ENCODE data around the gene TMEM88.
"Not testable (repeated sequence)": the region's sequence is repeated elsewhere in the genome, so short reads cannot be mapped to it uniquely, and the experiment has no call there.

Gene TMEM88, protein sequence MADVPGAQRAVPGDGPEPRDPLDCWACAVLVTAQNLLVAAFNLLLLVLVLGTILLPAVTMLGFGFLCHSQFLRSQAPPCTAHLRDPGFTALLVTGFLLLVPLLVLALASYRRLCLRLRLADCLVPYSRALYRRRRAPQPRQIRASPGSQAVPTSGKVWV

DNA sequence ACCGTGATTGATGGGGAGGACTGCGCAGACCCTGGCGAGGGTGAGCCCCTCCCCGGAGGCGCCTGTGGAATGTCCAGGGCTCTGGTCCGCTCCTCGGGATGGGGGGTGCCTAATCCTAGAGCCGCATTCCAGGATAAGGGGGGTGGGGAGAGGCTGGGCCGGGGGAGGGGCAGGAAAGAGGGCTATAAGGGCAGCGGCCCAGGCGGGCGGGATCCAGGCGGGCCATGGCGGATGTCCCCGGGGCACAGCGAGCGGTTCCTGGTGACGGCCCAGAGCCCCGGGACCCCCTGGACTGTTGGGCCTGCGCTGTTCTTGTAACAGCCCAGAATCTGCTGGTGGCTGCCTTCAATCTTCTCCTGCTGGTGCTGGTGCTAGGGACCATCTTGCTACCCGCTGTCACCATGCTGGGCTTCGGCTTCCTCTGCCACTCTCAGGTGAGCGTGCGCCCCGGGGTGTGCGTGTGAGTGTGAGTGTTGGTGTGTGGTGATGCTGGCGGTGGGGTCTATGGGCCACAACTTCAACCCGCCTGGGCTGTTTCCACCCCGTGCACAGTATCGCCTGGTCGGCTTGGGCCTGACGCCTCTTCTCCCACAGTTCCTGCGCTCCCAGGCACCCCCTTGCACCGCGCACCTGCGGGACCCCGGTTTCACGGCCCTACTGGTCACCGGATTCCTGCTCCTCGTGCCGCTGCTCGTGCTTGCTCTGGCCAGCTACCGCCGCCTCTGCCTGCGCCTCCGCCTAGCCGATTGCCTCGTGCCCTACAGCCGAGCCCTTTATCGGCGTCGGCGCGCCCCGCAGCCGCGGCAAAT lies at the start of gene TMEM88:
TSS of gene TMEM88 (plus strand) at position 216 of the 809 bp plus-strand sequence. CDS start at position 225, 9 bp downstream.
- no peak for DNase-seq

DNA sequence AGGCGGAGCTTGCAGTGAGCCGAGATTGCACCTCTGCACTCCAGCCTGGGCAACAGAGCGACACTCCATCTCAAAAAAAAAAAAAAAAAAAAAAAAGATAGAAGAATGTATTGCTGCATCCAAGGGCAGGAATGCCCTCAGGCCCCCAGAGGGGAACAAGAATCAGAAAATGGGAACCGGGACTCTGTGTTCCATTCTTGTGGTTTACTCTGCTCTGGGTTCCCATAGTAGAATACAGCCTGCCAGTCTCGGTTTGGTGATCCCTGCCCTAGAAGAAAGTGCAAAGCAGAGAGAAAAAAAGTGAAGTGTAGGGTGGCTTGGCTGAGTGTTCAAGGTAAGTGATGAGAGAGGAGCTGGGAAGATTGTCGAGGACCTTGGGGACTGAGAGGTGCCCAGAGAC lies 48.3 kb upstream of the TMEM88 start:
- DNase-seq = no peak

DNA sequence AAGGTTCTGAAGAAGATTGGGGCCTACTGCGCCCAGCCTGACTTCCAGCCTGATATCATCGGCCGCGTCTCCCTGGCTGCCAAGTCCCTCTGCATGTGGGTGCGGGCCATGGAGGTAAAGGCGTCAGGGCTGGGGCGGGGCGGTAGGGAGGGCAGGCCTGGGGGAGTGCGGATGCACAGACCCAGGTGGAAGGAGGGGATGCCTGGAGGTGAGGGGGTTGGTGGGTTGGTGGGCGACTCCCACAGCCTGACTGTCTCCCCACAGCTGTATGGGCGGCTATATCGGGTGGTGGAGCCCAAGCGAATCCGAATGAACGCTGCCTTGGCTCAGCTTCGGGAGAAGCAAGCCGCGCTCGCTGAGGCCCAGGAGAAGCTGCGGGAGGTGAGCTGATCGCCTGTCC lies 47.7 kb upstream of the TMEM88 start:
- no peak for DNase-seq

DNA sequence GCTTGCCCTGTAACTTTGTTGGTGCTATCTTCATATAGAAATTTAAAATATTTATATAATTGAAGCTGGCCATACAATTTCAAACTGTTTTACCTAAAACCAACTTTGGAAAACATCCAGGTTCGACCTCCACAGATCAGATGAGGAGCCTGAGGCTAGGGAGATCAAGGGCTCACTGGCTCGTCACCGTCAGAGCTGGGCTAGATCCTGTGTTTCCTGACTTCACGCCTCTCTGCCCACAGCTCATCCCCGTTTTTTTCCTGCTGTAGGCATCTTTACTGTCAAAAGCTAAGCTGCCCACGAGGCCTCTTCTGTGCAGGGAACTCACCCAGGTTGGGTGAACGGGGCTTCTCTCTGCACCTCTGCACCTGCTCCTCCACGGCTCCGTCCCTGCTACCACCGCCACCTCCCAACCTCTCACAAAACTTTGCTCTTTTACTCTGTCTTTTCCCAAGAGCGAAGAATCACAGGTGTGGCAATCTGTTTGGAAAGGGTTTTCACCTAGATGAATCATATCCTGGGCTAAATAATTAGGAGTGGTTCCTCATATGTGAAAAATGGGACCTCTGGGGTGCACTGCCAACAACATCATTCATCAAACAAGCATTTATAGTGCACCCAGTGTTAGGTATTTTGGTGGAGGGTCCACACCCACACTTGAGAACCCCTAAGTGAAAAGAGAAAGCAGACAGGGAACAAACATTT lies 45.6 kb upstream of the TMEM88 start:
- DNase-seq = no peak

DNA sequence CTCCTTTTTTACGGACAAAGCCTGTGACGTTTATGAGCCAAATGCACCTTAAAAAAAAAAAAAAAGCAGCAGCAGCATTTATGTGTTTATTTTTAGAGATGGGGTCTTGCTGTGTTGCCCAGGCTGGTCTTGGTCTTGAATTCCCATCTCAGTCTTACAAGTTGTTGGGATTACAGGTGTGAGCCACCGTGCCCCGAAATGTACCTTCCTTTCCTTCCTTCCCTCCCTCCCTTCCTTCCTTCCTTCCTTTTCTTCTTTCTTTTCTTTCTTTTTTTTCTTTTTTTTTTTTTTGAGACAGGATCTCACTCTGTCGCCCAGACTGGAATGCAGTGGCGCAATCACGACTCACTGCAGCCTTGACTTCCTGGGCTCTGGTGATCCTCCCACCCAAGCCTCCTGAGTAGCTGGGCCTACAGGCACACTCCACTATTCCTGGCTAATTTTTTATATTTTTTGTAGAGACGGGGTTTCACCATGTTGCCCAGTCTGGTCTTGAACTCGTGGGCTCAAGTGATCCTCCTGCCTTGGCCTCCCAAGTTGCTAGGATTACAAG lies 45.0 kb upstream of the TMEM88 start:
- not testable (repeated sequence) for DNase-seq

DNA sequence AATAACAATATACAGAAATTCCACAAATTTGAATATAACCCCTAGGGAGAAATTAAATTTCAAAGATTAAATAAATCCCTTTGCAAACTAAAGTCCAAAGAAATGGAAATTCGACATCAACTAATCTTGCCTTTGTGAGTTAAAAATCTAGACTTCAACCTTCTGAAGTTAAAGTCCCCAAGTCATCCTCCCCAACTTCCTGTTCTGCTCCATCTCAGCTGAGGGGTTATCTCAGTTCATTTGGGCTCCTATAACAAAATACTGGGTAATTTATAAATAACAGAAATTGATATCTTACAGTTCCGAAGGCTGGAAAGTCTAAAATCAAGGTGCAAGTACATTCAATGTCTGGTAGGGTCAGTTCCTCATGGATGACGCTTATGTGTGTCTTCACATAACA lies 43.6 kb upstream of the TMEM88 start:
- DNase-seq = no peak

DNA sequence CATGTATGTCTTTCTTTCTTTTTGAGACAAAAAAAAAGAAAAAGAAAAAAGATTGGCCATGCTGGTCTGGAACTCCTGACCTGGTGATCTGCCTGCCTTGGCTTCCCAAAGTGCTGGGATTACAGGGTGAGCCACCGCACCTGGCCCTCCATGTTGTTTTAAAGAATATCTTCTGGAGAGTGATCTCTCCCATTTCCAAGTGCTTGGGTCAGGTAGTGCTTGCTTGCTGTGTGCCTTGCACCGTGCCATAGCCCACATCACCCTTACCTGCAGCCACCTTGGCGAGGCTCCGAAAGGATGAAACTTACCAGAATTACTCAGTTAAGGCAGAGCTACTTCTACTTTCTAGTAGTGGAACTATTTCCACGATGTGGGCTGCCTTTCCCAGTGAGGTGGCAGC lies 39.9 kb upstream of the TMEM88 start:
- DNase-seq = no peak

DNA sequence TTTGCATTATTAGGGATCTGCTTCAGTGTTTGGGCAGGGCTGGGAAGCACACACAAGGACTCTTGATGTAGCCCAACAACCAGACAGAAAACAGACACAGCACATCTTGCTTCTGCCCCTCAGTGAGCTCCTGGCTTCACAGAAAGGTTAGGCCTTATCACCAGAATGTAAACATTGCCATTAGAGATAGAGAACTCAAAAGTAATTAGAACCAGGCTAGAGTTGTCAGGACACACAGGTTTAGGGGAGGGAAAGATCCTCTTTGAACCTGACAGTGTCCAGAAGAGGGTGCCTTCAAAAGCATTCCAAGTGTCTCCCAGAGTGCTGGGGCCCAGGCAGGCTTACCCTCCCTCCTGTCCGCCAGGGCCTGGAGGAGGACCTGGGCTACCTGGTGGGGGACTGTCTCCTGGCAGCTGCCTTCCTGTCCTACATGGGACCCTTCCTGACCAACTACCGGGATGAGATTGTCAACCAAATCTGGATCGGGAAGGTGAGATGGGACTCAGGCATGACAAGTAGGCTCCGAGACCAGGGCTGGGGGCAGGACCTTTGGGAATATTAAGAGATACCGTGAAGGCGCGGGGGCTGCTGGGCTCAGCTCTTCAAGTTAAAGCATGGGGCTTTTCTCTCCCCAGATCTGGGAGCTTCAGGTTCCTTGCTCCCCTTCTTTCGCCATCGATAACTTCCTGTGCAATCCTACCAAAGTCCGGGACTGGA lies 37.8 kb upstream of the TMEM88 start:
- DNase-seq = no peak

DNA sequence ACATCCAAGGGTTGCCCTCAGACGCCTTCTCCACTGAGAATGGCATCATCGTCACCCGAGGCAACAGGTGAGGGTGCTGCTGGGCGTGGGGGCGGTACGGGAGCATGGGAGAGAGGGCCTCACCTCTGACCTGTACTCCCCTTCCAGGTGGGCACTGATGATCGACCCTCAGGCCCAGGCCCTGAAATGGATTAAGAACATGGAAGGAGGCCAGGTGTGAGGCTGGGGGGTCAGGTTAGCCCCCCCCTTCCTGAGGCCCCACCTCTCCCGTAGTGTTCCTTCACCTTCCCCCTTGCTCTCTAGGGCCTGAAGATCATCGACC lies 37.3 kb upstream of the TMEM88 start:
- no peak for DNase-seq

DNA sequence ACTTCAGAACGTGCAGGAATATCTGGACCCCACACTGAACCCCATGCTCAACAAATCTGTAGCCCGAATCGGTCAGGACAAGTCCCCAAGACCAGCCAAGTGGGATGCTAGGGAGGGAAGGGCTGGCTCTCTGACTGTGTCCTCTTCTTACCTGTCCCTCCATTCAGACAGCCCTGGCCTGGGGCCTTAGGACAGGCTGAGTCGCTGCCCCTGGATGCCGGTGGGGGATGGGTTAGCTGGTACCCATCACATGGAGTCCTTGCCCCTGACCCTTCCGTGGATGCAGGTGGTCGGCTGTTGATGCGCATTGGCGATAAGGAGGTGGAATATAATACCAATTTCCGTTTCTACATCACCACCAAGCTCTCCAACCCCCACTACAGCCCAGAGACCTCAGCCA lies 36.8 kb upstream of the TMEM88 start:
- no peak for DNase-seq

DNA sequence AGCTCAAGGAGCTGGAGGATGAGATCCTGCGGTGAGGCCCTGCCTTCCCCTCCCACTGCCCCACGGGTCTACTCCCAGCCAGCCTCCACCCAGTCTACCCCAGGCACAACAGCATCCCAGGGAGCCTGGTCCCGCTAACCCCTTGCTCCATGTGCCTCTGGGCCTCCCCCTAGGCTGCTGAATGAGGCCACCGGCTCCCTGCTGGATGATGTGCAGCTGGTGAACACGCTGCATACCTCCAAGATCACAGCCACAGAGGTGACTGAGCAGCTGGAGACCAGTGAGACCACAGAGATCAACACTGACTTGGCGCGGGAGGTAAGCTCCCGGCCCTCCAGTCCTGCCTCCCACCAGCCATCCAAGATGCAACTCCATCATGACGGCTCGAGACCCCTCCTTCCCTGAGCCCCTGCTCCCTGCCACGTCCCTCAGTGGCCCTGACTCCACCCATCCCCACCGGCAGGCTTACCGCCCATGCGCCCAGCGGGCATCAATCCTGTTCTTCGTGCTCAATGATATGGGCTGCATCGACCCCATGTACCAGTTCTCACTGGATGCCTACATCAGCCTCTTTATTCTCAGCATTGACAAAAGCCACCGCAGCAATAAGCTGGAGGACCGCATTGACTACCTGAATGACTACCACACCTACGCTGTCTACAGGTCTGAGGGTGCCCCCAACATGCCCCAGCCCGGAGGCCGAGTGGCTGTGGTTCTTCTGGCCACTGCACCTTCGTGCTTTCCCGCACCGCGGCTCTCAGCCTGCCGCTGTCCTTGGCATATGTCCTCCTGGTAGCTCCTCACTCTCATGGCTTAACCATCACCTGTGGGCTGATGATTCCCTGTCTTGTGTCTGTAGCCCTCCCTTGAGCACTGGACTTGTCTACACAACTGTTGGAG lies 35.9 kb upstream of the TMEM88 start:
- no peak for DNase-seq

DNA sequence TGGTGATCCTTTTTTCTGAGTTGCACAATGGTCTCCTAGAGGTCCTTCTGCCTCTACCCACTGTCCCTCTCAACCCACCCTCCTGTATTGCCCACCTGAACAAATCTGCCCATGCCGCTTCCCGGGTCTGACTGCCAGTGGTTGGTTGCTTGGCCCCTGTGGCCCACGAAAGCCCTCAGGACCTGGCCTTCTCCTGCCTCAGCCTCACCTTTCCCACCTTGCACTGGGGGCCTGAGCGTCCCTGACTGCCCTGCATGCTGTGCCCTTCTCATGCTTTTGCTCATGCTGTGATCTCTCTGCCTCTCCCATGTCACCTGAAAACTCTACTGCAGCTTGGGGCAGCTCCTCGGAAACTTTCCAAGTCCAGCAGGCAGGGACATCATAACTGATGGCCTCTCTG lies 34.6 kb upstream of the TMEM88 start:
- DNase-seq = no peak

DNA sequence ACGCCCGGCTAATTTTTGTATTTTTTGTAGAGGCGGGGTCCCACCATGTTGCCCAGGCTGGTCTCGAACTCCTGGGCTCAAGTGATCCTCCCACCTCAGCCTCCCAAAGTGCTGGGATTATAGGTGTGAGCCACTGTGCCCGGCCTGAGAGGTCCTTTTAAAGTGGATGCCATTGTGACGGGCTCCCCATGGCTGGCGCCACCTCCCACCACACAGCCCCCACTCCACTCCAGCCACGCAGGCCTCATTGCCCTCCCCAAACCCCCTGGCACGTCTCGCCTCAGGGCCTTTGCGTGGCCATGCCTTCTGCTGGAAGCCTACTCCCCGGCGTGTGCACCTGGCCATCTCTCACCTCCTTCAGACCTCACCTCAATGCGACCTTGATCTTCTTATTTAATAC lies 32.7 kb upstream of the TMEM88 start:
- no peak for DNase-seq

DNA sequence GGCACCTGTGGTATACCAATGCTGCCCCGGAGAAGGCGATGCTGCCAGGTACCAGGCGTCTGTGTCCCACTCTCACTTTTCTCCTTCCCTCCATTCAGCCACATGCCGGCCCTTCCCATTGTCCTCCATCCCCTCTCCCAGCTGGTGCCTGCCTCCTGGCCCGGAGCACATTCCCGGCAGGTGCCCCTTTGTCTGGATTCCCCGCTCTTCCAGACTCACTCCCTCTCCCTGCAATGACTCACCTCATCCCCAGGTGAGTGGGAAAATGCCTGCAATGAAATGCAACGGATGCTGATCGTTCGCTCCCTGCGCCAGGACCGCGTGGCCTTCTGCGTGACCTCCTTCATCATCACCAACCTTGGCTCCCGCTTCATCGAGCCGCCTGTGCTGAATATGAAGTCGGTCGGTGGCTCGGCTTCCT lies 31.3 kb upstream of the TMEM88 start:
- no peak for DNase-seq

DNA sequence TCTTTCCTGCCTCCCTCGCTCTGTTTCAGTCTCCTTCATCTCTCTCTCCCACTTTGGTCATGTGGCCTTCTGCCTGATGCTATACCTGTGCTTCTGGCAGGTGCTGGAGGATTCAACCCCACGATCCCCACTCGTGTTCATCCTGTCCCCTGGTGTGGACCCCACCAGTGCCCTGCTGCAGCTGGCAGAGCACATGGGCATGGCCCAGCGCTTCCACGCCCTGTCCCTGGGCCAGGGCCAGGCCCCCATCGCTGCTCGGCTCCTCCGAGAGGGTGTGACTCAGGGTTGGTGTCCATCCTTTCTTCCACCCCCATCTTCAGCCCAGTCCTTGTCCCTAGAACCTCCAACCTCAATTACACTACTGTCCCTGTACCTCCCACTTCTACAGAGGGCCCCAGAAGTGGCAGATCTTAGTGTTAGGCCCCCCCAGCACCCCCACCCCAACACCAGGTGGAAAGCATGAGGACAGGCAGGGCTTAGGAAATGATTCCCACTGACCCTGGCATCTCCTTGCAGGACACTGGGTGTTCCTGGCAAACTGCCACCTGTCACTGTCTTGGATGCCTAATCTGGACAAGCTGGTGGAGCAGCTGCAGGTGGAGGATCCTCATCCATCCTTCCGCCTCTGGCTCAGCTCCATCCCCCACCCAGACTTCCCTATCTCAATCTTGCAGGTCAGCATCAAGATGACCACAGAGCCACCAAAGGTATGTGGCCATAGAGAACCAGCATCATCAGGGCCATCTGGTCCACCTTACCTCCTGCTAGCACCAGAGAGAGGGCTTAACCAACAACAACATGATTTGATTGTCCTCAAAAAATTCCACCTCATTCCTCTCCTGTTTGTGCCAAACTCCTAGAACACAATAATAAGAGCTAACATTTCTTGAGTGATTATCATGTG lies 30.6 kb upstream of the TMEM88 start:
- DNase-seq = no peak

DNA sequence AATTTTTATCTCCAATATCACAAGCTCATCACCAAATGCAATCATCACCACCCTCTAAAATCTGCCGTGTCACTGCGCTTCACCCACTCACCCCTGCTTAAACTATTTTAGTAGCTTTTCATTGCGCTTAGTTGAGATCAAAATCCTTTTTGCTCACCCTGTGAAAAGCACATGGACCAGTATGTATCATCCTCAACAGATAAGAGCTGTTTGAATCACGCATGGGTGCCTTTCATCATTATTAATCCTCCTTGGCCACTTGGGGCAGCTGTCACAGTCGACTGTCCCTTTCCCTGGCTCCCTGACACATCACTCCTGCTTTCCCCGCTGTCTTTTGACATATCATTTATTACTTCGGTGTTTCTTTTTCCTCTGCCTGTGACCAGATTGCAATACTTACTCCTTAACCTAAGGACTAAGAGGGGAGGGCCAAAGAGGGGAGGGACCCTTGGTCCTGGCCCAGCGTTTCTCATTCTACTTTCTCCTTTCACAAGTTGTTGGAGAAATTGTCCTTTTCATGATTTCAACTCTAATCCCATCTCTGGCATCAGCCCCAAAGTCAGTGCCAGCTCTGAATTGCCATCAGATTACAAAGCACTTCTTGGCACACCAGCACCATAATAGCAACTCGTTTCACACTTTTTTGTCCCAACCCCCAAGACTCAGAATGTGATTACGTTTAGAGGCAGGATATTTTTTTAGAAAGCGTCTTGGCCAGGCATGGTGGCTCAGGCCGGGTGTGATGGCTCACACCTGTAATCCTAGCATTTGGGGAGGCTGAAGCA lies 29.5 kb upstream of the TMEM88 start:
- no peak for DNase-seq

DNA sequence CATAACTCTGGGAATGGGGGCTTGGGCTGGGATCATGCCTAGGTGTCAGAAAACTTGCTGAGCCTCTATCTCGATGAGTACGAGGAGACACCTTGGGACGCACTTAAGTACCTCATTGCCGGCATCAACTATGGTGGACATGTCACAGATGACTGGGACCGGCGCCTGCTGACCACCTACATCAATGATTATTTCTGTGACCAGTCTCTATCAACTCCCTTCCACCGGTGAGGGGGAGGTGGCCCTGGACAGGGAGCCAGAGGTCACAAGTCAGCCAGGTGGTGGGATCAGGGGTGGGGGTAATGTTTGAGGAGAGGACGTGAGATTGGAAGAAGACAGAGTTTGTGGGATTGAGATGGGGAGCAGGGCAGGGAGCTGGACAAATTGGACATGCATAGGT lies 24.2 kb upstream of the TMEM88 start:
- no peak for DNase-seq

DNA sequence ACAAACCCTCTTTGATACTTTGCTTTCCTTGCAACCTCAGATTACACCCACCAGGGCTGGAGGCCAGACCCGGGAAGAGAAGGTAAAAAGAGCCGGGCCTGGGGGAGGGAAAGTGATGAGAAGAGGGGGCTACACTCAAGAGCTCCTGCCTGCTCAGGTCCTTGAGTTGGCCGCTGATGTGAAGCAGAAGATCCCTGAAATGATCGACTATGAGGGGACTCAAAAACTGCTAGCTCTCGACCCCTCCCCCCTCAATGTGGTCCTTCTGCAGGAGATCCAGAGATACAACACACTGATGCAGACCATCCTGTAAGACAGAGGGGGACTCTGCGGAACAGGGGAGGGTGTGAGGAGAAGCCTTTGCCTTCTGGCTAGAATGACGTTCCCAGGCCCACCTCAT lies 23.6 kb upstream of the TMEM88 start:
- DNase-seq = no peak

DNA sequence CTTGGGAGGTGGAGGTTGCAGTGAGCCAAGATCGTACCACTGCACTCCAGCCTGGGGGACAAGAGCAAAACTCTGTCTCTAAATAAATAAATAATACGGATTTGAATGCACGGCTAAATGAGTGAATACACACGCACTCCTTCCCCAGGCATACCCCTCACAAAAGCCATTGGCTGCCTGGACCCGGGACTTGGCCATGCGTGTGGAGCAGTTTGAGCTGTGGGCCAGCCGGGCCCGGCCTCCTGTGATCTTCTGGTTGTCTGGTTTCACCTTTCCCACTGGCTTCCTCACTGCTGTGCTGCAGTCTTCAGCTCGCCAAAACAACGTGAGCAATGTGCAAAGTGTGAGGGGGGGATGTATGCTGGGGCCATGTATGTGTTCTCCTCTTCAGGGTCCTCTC lies 22.4 kb upstream of the TMEM88 start:
- no peak for DNase-seq

Measured in RPMI8226 (cell line).